SK-MEL-5 (cell line): ENCODE results near the gene ANXA1. TPM values are rescaled to one million over a fixed set of nuclear protein-coding genes. Genes with fewer than 3 reads are reported as not detected.

Experiments
- total RNA-seq: library from RNA; depleted of rRNA; stranded (reverse); fragments of >200 nt; shearing (Covaris generic); gene quantifications from 2 replicates; pipeline ENCODE4 v1.2.3, GENCODE V29; 2014; rRNA removed

The ANXA1 gene
- total RNA-seq, 1 experiment from 2014 or later: 25.0 TPM

Other genes with a start within 250 kb of the ANXA1 start
- gene ALDH1A1, start 198.8 kb upstream of the ANXA1 start, total RNA-seq: 28.8 and 32.9 TPM in 2 replicates